ENCODE results near the gene GAS2.

DNA sequence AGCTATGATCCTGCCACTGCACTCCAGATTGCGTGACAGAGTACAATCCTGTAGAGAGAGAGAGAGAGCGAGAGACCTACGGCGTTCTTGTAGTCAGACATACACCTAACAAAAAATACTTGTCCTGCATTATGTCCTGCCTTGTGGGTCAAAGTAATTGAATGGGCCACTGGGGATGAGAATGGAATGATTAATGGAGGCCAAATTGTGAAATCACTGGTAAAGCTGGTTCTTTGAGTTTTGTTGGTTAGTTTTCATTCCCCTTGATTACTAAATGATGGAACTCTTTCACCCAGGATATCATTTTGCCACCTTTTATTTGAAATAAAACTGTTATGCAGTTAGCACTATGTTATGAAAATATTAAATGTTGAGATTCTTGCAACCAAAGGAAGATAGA, 18.7 kb downstream of the GAS2 start:
- TF ChIP-seq, protein P1, sequence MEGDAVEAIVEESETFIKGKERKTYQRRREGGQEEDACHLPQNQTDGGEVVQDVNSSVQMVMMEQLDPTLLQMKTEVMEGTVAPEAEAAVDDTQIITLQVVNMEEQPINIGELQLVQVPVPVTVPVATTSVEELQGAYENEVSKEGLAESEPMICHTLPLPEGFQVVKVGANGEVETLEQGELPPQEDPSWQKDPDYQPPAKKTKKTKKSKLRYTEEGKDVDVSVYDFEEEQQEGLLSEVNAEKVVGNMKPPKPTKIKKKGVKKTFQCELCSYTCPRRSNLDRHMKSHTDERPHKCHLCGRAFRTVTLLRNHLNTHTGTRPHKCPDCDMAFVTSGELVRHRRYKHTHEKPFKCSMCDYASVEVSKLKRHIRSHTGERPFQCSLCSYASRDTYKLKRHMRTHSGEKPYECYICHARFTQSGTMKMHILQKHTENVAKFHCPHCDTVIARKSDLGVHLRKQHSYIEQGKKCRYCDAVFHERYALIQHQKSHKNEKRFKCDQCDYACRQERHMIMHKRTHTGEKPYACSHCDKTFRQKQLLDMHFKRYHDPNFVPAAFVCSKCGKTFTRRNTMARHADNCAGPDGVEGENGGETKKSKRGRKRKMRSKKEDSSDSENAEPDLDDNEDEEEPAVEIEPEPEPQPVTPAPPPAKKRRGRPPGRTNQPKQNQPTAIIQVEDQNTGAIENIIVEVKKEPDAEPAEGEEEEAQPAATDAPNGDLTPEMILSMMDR (IDR thresholded peaks at IDR 0.05; ENCODE audit: extremely low read depth in 1 of 2, insufficient read depth in 1 of 2, low read depth in 1 of 2, low read length in 2 of 2), result no peak
- TF ChIP-seq, protein P2, sequence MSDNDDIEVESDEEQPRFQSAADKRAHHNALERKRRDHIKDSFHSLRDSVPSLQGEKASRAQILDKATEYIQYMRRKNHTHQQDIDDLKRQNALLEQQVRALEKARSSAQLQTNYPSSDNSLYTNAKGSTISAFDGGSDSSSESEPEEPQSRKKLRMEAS (IDR thresholded peaks at IDR 0.05; ENCODE audit: insufficient read depth, insufficient read length), result no peak
- no peak for TF ChIP-seq MYC (IDR thresholded peaks at IDR 0.05; ENCODE audit: low read depth, low read length)
